GM21367 (cell line): Measurements from ENCODE around the gene ACSBG1.

Experiments used
- ATAC-seq: cut with Tn5 transposase; IDR thresholded peaks from one replicate; pipeline ENCODE4 v1.9.1; 2021; ENCODE audit not compliant: unreplicated experiment

ACSBG1 gene

GRCh38 chr15:78204351-78205309, 29.7 kb downstream of the ACSBG1 start:
- ATAC-seq = no peak

DNA sequence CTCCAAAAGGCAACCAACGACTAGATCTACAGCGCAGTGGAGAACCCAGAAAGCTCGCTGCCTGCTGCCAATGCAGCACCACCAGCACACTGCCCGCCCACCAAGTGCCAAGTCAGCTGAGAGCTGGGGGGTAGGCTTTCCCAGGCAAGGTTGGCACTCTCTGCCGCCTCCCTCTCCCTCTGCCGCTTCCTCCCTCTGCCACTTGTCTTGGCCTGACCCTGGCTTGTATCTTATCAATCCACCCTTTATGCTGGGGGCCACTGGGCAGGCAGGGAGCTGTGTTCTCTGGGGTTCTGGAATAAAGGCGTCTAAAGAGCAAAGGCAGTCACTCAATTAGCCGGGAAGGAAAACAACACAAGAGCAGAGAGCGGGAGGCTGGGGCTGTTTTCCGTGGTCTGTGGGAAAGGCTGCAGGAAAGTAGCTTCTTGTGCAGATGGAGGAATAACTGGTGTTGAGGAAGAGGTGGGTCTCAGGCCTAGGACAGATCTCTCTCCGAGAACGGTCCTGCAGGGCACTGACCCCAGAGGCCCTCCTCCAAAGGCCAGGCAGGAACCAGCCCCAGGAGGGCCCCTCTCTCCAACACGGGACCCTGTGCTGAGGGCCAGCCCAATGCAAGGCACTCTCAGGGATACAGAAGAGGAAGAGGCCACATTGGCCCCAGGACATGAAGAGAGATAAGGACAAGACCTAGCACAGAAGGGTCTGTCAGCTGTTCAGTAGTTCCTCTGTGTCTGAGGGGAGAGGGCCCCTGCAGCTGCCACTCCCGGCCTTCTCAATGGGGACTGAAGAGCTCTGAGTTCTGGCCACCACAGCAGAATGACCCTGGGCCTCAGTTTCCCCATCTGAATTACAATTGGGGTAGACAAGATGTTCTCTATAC, 30.8 kb downstream of the ACSBG1 start:
- ATAC-seq = no peak

- no peak for ATAC-seq
Observed at GRCh38 chr15:78201281-78202190, 32.8 kb downstream of the ACSBG1 start.

DNA sequence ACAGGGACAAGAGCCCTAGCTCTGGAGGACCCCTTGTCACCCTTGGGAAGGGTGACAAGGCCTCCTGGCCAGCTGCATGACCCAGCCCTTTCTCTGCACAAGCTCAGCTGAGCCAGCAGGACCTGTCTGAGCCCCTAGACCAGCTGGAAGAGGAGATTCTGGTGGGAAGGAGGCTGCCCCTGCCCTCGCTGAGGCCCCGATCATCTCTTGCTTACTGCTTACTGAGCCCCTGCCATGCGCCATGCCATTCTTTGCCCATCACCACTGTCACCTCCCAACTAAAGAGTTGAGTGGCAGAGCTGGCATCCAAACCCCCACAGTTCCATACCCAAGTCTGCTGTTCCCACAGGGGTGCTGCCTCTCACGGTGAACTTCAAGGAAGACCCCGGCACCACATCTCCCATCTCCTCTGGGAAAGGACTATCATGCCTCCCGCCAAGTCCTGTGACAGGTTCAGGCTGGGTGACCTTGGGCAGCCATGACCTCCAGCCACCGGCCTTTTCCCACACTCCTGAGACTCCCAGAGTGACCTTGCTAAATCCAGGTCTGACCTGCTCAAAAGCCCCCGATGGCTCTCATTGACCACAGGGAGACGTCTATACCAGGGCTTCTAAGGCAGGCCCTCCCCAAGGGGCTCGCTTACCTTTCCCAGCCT, 34.0 kb downstream of the ACSBG1 start:
- ATAC-seq = no peak

DNA sequence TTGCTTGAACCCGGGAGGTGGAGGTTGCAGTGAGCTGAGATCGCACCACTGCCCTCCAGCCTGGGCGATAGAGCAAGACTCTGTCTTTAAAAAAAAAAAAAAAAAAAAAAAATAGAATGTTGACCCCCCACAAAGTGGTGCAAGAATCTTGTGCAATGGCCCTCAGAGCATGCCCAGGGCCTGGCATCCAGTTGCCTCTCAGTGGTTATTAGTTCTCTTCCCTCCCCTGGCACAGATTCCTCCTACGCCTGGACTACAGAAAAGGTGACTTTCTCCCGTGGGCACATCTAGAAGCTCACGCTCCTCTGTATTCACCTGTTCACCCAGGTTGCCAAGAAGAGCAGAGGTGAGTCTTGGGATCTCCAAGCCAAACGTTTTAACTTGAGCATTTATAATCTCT, 36.7 kb downstream of the ACSBG1 start:
- no peak for ATAC-seq

DNA sequence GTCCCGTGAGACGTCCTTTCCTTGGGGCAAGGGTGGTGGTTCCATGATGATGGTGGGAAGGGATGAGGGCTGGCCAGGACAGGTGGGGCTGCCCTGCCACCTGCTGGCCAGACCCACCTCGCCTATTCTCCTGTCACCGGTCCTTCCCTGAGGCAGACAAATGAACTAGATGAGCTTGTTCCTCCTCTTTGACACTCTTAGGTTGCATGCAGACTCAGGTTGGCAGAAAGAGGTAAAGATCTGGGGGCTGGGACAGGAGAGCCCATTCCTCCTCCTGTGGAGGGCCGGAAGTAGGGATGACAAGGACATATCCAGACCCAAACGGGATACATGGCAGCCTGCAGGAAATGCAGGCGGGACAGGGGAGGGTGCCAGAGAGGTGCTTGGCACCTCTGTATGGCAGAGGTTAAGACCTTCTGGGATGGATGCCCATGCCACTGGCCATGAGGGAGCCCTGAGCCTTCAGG, 38.6 kb downstream of the ACSBG1 start:
- ATAC-seq = no peak

- no peak for ATAC-seq
Observed at GRCh38 chr15:78194568-78194925, 39.8 kb downstream of the ACSBG1 start.

- no peak for ATAC-seq
Observed at GRCh38 chr15:78193731-78194567, 40.4 kb downstream of the ACSBG1 start.

GRCh38 chr15:78192826-78193594, 41.4 kb downstream of the ACSBG1 start:
- ATAC-seq = no peak

GRCh38 chr15:78182821-78183220, 51.5 kb downstream of the ACSBG1 start:
- no peak for ATAC-seq

GRCh38 chr15:78182336-78182700, 52.0 kb downstream of the ACSBG1 start:
- ATAC-seq = no peak

- ATAC-seq = no peak
Observed at GRCh38 chr15:78179906-78180305, 54.5 kb downstream of the ACSBG1 start.

- ATAC-seq = no peak
Observed at GRCh38 chr15:78179286-78179840, 55.0 kb downstream of the ACSBG1 start.

GRCh38 chr15:78178064-78178463, 56.3 kb downstream of the ACSBG1 start:
- ATAC-seq = no peak

DNA sequence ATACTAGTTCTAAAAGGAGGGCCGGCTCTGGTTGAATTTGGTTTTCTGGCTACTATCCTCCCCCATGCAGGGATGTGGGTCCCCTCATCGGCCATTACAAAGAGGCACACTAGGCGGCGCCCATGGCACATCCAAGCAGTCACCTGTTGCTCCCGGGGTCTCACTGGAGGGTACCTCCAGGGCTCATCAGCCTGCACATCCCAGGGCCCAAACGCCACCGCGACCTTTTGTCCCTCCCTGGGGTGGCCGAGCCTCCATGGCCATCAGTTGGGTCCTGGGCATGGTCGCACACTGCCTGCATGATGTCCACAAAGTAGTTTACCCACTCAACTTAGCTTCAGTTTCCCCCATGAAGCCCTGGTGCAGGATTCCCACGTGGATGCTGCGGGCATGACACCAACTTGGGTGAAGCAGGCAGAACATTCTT, 56.9 kb downstream of the ACSBG1 start:
- no peak for ATAC-seq

DNA sequence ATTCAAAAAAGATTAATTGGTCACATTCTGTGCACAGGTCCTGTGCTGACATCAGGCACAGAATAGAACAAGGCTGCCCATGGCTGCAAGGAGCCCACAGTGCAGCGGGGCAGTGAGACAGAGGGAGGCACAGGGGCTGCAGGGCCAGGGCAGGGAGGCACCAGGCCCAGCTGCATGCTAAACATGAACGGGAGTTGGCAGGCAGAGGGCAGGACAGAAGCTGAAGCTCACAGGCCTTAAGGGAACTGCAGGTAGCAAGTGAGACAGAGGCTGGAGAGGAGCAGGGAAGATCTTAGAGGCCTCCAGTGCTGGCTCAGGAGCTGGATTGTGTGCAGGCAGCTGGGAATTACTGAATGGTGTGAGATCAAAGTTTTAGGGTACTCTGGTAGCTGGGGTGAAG, 59.0 kb downstream of the ACSBG1 start:
- no peak for ATAC-seq

DNA sequence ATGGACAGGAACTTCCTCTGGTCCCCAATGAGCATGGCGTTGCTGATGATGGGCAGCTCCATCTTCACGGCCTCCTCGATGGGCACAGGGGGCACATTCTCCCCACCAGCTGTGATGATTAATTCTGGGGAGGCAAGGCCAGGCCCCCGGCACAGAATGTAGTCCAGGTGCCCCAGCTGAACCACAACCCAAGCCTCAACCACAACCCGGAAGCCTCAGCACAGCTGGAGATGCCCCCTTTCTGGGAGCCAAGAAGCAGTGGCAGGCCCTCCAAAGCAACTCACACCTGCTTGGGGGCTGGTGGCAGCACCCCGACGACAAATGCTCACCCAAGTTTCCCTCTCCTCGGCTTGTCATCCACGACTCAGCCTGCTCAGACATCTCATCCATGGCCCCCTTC, 60.0 kb downstream of the ACSBG1 start:
- ATAC-seq = no peak

DNA sequence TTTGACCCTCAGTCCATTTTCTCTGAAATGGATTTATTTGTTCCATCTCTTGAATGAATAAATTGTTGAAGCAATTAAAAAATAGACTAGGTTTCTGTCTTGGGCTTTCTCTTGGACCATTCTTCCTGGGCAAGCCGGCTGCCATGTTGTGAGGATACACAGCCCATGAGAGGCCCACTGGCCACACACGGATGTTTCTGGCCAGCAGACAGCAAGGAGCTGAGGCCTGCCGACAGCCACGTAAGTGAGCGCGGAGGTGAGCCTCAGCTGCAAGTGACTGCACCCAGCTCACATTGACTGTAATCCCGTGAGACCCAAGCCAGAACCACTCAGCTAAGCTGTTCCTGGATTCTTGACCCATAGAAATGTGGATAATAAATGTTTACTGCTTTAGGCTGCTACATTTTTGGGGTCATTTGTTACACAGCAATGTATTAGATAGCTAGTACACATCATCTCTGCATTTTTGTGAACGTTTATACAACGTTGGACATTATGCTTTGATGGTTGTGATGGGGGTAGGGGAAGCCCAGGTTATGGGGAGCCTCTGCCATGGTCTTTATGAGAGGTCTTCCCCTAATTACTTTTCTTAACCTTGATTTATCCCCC, 62.4 kb downstream of the ACSBG1 start:
- ATAC-seq = no peak
